Ramos (cell line): ENCODE results near the gene CMIP.

Source experiments
- in situ Hi-C: fragments of 300-500 bp; cut with MboI; formaldehyde crosslinking; loops from one replicate; pipeline ENCODE4 v1.14.3; 2022; ENCODE audit warnings: low sequenced_read_pairs; ENCODE audit not compliant: unreplicated experiment

The CMIP gene

GRCh38 chr16:81698310-81698641, 253.7 kb downstream of the CMIP start:
- in situ Hi-C loops, result no loop called here

DNA sequence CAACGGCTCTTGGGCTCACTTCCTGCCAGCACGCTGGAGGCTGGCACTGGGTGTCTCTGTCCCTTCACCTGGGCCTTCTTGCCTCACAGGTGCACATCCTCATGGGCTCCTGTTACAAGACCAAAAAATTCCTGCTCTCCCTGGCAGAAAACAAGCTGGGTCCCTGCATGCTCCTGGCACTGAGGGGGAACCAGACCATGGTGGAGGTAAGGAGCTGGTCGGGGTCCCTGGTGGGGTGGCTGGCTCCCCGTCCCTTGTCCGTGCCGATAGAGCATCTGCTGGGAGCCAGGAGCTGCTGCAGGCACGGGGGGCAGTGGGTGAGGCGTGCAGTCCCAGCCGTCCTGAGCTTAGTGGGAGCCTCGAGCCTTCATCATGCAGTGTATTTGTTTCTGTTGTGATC, 255.0 kb downstream of the CMIP start:
- in situ Hi-C loops, result no loop called here

- in situ Hi-C loops, result no loop called here
Observed at GRCh38 chr16:81700071-81700779, 255.6 kb downstream of the CMIP start.

DNA sequence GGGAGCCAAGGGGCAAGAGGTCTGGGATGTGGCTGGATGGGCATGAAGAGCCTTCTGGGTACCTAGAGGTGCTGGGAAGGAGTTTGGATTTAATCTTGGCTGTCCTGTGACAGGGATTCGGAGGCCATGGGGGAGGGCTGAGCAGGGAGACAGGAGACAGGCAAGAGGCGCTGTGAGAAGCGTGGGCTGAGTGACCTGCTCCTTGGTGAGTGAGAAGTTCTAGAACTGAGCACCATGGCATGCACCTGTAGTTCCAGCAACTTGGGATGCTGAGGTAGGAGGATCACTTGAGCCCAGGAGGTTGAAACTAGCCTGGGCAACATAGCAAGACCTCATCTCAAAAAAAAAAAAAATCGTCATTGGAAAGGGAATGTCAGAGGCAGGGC, 256.2 kb downstream of the CMIP start:
- in situ Hi-C loops, result no loop called here

DNA sequence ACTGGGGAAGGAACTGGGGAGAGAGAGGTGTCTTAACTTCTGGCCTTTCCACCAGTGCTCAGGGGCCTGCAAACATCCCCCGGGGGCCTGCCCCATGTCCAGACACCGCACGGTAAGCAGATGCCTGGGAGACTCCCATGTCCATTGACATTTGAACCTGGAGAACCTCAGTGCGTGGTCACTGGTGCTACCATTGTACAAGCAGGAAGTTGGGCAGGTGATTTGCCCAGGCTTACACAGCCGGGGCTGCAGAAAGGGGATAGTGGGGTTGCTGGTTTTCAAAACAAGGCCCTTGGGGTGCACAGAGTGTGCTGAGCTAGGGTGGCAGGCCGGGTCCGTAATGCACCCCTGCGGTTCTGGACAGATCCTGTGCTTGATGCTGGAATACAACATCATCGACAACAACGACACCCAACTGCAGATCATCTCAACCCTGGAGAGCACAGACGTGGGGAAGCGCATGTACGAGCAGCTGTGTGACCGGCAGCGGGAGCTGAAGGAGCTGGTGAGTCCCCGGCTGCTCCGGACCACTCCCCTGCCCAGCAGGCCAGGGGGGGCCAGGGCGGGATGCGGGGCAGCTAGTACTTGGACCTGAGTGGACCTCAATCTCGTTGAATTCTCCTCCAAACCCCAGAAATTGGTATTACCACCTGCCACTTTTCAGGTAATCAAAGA, 256.8 kb downstream of the CMIP start:
- in situ Hi-C loops, result no loop called here

- in situ Hi-C loops, result no loop called here
Observed at GRCh38 chr16:81702506-81702905, 257.9 kb downstream of the CMIP start.

- in situ Hi-C loops, result no loop called here
Observed at GRCh38 chr16:81703177-81704155, 258.9 kb downstream of the CMIP start.

DNA sequence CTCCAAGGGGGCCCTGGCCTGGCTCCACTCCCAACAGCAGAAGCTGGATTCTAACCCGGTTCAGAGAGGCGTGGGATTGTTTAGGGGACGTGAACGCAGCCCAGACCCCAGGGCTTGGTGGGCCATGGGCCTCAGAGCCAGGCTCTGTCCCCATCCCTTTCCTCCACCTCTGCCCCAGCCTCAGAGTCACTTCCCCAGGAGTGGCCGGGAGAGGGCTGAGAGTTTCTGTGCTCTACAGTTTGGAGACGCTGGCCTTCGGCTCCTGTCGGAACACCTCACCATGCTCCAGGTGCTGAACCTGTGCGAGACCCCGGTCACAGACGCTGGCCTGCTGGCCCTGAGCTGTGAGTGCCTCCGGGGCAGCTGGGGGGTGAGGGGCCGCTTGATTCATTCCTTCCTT, 260.7 kb downstream of the CMIP start:
- in situ Hi-C loops, result no loop called here

DNA sequence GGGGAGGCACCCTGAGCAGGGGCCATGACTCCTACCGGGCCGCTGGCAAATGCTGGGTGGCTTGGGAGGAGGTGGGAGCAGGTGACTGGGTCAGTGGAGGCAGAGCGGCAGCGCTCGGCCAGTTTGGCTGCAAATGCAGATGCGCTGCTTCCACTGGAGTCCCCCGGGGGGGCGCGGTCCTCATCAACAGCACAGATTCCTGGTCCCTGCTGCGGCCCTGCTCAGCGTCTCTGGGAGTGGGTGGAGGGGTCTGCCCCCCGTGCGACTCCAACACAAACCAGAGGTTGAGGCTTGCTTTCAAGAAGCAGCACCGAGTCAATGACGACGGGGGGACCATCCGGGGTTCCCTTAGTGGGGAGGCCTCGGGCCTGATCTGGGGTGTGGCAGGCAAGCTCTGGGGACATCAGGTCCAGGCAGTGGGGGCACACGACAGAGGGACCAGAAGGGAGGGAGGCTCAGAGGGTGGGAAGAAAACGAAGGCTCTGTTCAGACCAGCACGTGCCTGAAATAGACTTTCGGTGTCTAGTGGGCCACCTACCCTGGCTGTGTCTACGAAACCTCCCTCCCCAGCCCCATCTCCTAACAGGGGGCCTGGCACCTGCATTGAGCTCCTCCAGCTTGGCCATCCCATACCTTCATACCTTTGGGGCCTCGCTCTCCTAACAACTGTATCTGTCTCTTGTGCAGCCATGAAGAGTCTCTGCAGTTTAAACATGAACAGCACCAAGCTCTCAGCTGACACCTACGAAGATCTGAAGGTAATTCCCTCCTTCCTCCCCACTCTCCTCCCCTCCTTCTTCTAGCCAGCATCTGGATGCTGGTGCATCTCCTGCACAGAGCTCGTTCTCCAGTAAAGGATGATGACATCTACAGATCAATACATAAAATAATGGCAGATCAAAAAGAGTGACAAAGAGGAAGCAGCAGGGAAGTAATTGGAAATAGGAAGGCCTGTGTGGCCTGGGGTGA, 262.0 kb downstream of the CMIP start:
- in situ Hi-C loops, result no loop called here

- in situ Hi-C loops, result no loop called here
Observed at GRCh38 chr16:81707411-81708265, 263.0 kb downstream of the CMIP start.

- in situ Hi-C loops, result no loop called here
Observed at GRCh38 chr16:81708266-81709015, 263.8 kb downstream of the CMIP start.

- in situ Hi-C loops, result no loop called here
Observed at GRCh38 chr16:81709016-81709900, 264.6 kb downstream of the CMIP start.

DNA sequence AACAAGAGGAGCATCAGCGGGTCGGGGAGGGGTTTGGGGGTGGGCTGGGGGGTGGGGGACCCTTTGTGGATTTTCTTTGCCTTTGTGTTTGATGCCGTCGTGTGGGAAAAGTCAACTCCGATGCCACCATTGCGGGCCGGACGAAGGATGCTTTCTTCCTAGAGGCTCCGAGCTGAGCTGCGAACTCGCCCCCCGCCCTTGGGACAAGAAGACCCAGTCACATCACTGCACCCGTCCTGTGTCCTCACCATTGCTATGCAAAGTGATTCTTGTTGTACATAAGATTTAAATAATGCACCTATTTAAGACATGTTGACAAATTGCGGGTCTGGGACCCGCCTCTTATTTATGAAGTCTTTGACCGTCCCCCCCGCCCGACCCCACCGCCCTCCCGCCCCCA, 265.4 kb downstream of the CMIP start:
- in situ Hi-C loops, result no loop called here

DNA sequence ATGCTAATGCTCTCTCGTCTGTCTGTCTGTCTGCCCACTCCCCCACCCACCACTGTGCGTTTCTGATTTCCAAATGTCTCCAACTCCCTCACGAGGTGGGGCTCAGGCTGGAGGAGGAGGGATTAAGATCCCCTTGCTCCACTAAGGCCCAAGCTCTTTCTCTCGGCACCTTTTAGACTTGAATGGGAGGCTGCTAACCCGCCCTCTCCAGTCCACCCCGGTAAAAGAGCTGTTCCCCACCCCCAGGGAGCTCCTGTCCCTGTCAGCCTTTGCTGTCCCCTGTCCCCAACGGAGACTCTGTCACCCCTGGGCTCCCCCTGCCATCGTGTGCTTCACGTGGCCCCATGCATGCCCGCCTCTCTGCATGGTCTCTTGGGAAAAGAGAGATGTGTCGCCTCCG, 266.0 kb downstream of the CMIP start:
- in situ Hi-C loops, result no loop called here

DNA sequence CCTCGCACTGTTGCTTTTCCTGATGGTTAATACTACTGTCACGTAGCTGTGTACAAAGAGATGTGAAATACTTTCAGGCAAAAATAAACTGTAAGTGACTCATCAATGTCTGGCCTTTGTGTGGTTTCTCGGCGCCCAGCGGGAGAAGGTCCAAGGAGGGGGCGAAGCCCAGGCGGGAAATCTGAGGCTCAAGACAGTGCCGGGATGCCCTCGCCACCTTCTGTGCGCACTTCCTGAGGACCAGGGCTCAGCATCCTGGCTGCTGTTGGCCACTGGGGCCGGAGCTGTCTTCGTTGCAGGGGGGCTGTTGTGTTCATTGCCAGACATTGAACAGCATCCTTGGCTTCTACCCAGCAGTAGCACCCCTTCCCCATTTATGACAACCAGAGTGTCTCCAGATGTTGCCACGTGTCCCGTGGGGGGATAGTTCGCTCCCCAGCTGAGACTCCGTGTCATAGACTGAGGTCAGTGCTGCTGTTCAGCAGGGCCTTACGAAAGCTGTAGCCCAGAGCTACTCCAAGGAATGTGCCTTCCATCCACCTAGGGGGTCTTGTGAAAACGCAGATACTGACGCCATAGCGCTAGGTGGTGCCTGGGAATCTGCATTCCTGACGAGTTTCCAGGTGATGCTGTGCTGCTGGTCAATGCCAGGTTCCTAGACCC, 267.2 kb downstream of the CMIP start:
- in situ Hi-C loops, result no loop called here

DNA sequence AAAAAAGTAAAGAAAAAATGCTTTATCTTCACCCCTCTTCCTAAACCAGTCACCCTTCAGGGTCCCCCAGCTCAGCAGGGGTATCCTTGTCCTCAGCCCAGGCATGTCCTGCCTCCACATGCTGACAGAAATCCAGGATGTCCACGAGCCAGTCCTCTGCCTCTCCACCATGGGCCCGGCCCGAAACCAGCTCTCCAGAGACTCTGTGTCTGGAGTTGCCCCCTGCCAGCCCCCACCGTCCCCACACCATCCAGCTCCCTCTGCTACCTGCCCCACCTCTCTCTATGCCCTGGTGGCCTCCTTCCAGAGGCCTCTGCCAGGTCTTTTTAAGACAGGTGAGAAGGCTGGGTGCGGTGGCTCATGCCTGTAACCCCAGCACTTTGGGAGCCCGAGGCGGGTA, 268.1 kb downstream of the CMIP start:
- in situ Hi-C loops, result no loop called here

GRCh38 chr16:81713295-81713772, 268.7 kb downstream of the CMIP start:
- in situ Hi-C loops, result no loop called here
